ENCODE data around the gene SAP130.
"Not testable (repeated sequence)": the region's sequence is repeated elsewhere in the genome, so short reads cannot be mapped to it uniquely, and the experiment has no call there.

Gene SAP130

DNA sequence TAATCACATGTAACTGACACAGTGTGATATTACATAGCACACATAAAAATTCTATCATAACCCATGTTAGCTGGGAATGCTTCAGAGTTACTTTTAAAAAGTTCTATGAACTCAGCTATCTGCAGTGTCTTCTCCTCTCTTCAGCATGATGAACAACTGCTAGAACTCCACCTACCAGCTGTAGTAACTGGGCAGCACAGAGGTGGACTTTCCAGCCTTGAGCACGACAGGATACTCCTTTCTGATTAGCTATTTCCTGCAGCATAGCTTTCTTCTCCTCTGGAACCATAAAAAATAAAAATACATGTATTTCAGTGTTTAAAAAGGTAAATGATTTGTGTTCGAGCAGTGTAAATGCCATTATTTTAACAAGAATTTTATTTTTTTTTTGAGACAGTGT lies 82.6 kb downstream of the SAP130 start:
- no peak for DNase-seq

DNA sequence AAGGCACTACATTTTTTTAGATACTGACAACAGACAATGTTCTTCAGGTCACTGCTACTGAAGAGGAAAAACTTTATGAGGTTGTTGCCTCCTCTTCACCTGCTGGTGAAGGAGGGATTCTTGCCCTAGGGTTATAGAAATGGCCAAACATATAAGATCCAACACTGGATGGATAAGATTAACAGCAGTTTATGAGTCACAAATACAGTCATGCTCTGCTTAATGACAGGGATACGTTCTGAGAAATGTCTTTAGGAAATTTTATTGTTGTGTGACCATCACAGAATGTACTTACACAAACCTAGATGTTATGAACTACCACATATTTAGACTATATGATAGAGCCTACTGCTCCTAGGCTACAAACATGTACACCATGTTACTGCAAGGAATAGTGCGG lies 84.7 kb downstream of the SAP130 start:
- DNase-seq, result no peak

DNA sequence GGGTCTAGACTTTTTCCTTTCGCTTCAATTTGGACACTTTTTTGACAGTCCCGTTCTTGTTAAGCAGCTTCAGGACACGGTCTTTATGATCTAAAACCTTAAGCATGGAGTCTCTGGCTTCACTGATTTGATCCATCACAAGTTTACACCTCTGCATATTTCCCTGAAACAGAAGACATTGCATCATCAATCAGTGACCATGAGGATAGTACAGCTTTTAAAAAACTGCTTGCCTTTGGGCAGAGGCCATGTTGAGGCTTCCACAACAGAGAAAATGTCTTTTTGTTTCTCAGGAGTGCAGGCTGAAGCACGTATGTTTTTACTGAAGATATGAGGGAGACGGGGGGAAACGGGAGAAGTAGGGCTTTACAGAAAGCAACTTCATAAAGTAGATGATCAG lies 85.9 kb downstream of the SAP130 start:
- DNase-seq, result no peak

DNA sequence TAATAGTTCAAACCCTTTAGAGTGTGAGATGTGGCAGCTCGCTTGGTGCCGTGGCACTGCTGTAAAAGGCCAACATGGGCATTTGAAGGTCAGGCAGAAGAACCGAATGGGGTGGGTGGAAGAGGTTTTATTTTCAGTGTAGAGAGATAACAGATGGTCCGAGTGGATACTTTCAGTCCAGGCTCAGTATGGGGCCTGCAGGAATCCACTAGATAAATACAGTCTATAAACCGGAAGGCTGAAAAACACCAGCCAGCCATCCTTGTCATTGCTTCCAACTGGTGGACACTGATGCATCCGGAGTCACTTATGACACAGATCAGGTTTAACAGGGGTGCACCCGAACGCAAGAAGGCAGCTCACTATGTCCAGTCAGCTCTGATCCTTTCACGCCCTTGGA lies 86.4 kb downstream of the SAP130 start:
- no peak for DNase-seq

DNA sequence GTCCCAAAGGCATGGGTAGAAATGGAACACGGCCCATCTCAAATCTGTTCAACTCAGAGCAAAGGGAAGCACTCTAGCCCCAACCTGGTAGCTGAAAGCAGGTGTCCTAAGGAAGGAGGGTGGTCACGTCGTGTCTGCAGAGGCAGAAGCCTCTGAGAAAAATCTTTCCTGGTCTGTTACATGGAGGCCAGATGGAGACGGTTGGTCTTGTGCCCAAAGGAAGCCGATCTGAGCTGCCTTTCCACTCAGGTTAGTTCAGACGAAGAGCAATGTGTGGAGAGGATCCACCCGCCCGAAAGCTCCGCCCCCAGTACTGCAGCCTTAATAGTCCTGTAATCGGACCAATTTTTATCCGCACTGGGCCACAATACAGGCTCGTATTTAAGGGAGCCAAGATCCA lies 87.2 kb downstream of the SAP130 start:
- no peak for DNase-seq

DNA sequence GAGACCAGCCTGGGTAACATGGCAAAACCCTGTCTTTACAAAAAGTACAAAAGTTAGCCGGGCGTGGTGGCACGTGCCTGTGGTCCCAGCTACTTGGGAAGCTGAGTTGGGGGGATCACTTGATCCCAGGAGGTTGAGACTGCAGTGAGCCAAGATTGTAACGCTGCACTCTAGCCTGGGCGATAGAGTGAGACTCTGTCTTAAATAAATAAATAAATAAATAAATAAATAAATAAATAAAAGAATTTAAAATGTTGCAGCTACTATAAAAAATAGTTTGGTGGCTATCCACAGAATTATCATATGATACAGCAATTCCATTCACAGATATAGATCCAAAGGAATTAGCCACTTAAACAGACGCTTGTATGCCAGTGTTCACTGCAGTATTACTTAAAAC lies 92.5 kb downstream of the SAP130 start:
- no peak for DNase-seq

DNA sequence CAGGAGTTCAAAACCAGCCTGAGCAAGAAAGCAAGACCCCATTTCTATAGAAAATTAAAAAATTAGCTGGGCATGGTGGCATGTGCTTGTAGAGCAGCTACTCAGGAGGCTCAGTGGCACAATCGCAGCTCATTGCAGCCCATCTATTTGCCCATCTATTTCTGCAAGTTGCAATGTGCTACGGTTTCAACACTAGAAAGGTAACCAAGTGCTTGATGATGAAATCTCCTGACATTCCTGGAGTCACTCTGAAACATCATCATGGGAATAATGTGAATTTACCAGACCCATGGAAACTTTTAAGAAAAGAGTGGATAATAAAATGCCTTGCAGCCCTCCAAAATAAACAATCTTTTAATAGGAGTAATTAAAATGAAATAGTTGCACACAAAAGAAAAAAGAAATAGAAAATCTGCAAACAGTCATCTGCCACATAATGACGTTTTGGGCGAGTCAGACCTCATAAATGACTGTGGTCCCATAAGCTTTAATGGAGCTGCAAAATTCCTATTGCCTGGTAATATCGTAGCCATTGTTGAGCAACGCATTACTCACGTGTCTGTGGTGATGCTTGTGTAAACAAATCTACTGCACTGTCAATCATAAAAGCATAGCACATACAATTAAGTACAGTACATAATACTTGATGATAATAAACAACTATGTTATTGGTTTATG lies 95.5 kb downstream of the SAP130 start:
- DNase-seq, result no peak

DNA sequence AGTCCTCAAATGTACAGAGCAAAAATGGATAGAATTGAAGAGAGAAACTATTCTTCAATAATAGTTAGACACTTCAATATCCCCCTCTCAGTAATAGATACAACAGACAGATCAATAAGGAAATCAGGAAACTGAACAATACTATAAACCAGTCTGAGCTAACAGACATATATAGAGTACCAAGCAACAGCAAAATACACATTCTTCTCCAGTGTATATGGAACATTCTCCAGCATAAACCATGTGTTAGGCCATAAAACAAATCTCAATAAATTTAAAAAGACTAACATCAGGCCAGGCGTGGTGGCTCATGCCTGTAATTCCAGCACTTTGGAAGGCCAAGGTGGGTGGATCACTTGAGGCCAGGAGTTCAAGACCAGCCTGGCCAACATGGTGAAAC lies 98.4 kb downstream of the SAP130 start:
- no peak for DNase-seq

DNA sequence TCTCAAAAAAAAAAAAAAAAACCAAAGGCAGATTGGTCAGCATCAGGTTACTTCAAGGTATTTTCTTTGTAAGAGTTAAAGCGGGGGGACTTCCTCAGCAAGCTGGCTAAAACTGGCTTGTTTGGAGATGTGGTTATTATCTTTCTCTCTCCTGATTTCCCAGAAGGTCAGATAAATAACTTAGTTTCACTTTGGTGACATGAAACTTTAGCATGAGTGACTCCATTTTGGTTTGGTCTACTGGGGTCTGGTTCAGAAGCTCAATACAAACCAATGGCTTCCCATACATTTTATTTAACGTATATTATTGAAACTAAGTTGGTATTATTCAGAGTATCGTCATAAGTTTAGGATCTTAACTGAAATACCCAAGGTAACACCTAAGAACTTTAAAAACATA lies 100.5 kb downstream of the SAP130 start:
- no peak for DNase-seq

DNA sequence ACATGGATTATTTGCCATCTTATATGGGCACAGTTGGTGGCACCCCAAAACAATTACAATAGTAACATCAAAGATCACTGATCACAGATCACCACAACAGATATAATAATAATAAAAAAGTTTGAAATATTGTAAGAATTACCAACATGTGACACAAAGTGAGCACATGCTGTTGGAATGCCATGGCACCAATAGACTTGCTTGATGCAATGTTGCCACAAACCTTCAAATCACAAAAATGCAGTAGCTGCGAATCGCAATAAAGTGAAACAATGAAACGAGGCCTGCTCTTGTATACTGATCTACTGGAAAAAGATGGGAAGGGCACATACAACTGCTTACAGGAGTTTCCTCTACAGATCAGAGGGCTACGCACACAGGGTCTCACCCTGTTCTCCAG lies 109.9 kb downstream of the SAP130 start:
- DNase-seq, result no peak

DNA sequence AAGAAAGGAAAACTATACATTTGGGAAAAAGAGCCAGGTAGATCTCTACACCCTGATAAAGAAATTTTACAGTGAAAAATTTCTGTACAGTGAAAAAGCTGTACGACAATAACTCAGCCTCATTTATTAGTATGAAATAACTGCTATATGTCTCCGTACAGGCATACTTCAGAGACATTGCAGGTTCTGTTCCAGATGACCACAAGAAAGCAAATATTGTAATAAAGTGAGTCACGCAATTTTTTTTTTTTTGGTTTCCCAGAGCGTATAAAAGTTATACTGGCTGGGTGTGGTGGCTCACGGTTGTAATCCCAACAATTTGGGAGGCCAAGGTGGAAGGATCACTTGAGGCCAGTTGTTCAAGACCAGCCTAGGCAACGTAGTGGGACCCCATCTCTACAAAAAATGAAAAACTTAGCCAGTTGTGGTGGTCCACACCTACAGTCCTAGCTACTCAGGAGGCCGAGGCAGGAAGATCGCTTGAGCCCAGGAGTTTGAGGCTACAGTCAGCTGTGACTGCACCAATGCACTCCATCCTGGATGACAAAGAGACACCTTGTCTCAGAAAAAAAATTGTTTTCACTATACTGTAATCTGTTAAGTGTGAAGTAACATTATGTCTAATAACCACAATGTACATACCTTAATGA lies 113.9 kb downstream of the SAP130 start:
- DNase-seq, result no peak

DNA sequence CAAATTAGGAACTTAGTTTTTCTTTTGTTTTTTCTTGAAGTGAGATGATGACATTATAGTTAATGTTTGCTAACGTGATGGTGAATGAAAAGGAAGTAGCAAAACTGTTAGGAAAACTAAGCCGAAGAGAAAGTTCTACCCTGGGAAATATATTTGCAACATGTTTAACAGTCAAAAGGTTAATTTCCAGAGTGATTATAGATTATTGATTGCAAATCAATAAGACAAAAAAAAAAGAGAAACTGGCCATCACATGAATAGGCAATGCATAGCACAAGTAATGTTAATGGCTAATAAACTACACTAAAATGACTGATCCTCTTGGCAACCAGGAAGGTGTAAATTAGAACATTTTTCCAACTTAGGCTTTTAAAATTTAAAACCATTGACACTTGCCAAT lies 116.1 kb downstream of the SAP130 start:
- DNase-seq, result no peak

DNA sequence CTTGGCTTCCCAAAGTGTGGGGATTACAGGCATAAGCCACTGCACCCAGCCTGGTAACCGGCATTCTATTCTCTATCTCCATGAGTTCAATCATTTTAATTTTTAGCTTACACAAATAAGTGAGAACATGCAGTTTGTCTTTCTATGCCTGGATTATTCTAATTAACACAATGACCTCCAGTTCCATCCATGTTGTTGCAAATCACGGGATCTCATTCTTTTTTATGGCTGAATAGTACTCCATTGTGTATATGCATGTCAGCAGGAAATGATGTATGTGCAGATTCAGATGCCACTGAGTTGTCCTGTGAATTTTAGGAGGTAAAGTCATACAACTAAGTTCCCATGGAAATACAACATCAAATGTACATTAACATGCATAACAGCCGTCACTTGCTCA lies 117.4 kb downstream of the SAP130 start:
- no peak for DNase-seq

DNA sequence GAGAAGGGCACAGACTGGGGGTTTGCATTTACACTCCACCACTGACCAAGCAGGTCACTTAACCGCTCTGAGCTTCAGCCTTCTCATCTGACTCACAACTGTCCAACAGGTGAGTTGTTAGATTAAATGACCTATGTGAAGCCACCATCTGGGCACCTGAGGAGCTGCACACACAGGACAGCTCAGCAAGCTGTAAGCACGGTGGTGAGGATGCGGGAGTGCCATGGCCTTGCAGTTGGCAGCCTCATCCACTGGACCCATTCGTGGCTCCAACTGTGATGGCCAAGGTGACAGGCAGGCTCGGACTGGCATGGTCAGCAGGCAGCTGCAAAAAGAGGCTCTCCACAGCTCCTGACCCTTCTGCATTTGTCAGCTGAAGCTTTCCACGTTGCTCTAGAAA lies 118.8 kb downstream of the SAP130 start:
- DNase-seq, result no peak

DNA sequence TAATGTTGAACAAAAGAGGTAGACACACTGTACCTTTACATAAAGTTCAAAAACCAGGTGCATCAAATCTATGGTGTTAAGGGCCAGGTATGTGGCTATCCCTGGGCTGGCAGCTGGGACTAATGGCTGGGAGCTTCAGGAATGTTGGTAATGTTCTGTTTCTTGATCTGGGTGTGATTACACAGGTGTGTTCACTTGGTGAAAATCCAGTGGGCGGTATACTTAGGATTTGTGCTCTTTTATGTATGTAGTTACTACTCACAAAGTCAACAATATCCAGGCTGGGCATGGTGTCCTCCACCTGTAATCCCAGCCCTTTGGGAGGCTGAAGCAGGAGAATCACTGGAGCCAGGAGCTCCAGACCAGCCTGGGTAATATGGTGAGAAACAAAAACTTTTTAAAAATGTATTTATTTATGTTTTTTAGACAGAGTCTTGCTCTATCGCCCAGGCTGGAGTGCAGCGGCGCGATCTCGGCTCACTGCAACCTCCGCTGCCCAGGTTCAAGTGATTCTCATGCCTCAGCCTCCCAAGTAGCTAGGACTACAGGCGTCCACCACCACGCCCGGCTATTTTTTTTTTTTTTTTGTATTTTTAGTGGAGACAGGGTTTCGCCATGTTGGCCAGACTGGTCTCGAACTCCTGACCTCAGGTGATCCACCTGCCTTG lies 120.0 kb downstream of the SAP130 start:
- DNase-seq, result not testable (repeated sequence)

DNA sequence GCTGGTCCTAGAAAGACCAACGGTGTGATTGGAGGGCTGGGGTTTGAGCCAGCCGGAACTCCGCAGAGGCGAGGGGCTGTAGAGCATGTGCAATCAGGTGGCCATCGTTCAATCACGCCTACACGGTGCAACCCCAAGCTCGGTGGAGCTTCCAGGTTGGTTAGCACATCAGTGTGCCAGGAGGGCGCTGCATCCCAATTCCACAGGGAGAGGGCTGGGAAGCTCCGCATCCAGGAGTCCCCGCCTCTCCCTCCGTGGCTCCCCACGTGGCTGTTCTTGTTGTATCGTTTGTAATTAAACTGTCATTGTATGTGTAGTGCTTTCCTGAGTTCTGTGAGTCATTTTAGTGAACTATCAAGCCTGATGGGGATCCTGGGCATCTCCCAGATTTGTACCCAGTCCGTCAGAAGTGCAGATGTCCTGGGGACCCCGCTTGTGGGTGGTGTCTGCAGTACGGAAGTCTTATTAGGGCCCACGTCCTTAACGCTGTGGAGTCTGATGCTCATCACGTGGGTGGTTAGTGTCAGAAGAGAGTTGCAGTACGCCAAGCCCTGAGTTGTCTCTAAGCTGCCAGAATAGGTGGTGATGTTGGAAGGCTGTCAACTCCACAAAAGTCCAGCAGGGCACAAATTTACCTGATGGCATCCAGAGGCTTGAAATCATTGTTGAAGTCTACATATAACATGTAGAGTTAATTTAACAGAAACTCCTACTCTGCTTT lies 121.5 kb downstream of the SAP130 start:
- DNase-seq, result no peak

DNA sequence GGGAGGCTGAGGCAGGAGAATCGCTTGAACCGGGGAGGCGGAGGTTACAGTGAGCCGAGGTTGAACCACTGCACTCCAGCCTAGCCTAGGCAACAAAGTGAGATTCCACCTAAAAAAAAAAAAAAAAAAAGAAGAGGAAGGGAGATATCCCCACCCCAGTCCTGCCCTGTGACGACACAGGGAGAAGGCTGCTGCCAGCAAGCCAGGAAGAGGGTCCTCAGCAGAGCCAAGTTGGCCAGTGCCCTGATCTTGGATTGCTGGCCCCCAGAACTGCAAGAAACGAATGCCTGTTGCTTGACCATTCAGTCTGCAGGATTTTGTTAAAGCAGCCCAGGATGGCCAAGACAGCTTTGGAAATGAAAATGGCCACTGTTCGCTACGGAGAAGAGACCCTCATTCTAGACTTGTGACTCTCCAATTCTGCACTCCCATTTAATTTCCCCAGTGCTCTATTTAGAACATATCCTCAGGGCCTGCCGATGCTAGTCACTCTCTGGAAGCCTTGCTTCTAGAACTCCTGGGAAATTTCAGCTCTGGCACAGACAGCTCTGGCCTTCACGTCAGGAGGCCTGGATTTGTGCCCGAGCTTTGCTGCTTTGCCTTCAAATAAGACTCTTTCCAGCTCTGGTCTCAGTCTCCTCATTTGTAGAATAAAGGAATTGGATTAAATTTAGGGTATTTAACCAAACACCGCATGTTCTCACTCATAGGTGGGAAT lies 126.4 kb downstream of the SAP130 start:
- no peak for DNase-seq

DNA sequence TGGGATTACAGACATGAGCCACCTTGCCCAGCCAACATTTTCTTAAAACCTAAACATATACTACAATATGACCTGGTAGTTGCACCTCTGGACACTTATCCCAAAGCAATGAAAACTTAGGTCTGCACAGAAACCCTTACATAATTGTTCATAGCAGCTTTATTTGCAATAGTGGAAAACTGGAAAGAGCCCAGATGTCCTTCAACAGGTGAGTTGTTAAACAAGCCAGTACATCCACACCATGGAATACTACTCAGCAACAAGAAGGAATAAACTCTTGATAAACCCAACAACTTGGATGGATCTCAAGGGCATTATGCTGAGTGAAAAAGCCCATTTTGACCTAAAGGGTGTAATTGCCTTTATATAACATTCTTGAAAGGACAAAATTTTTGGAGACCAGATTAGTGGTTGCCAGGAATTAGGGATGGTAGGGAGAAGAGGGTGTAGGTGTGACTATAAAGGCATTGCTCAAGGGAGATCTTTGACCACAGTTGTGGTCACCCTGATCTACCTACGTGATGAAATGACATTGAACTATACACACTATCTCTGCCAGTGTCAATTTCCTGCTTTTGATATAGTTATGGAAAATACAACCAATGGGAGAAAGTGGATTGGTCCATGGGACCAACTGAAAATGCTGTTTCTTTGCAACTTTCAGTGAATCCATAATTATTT lies 130.2 kb downstream of the SAP130 start:
- DNase-seq, result no peak

DNA sequence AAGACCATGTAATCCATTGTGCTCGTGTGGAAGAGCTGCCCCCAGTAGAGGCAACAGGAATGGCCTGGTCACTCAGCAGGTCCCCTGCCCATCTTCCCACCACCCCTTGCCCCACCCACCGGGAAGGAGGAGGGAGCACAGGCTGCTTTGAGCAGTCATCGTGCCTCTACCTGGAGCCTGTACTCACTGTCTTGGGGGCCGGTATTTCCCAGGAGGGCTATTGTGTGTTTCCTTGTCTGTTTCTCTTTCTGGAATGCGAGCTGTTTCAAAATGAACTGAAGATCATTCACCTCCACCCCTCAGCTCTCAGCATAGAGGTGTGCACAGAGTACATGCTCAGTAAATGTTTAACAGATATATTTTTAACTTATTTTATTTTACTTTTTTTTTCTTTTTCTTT lies 134.4 kb downstream of the SAP130 start:
- DNase-seq, result no peak

DNA sequence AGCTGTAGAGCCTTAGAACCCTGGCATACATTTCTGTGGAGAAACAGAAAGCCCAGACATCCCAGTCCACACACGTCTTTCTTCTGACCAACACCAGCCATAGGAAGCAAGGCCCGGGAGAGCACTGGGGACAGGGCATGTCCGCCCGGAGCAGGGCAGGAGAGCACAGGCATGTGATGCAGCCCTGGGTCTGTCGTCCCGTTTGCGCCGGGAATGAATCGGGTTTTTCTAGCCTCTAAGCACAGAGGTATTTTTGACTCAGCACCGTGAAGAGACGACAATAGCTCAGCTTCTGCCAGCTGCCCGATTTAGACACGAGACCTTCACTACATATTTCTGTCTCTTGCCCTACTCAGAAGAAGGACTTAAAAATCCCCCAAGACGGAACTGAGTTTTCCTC lies 134.8 kb downstream of the SAP130 start:
- no peak for DNase-seq

DNA sequence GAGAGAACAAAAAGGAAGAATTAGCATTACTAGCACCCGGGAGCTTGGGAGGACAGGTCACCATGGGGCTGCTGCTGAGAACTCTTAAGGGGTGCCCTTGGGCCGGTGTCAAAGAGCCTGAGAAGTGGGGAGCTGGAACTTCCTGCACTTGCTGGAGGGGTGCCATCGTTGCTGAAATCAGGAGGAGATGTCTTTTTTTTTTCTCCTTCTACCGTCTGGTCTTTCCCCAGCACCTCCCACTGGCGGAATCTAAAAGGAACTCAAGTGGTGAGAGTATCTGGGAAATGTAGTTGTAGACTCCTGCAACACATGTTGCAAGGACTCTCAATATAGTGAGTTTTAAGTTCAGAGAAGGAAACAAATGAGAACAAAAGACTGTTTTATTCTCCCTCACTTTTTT lies 136.0 kb downstream of the SAP130 start:
- DNase-seq, result no peak
